K562 (cell line): ENCODE results near the gene ELMO3. TPM values are rescaled to one million over a fixed set of nuclear protein-coding genes. Genes with fewer than 3 reads are reported as not detected.

Experiments used
- CHD4 ChIP-seq: fragments of 200-600 bp; sonication (generic); IDR thresholded peaks from 3 replicates; pipeline ENCODE4 v1.6.1; 2012; ENCODE audit warnings: low read depth, mild to moderate bottlenecking, mixed read lengths, low read length, inconsistent platforms; ENCODE audit not compliant: insufficient read depth, insufficient replicate concordance, poor library complexity, severe bottlenecking
- DIDO1 ChIP-seq: fragments of 450-650 bp; IDR thresholded peaks from 2 replicates; pipeline ENCODE4 v1.6.1; 2016; ENCODE audit warnings: low read depth, missing biosample characterization, missing genetic modification characterization
- EHMT2 ChIP-seq: fragments of 450-650 bp; IDR thresholded peaks from 2 replicates; pipeline ENCODE4 v1.6.1; 2018; ENCODE audit warnings: antibody characterized with exemption
- HBP1 ChIP-seq: fragments of 450-650 bp; formaldehyde crosslinking; IDR thresholded peaks from 2 replicates; pipeline ENCODE4 v1.4.0; 2022; ENCODE audit warnings: missing genetic modification characterization
- HMGN3 ChIP-seq: IDR thresholded peaks from 2 replicates; pipeline ENCODE4 v1.6.1; 2011; ENCODE audit warnings: borderline replicate concordance, low read depth, mild to moderate bottlenecking, mixed read lengths, low read length; ENCODE audit not compliant: insufficient read length; ENCODE audit errors: extremely low read depth
- JUN ChIP-seq, 2 experiments: sonication (generic) in 1 of 2; formaldehyde crosslinking in 1 of 2; IDR thresholded peaks; 2 replicates each; pipeline versions ENCODE4 v1.6.1 to v1.8.0; 2012 to 2022; ENCODE audit warnings: borderline replicate concordance in 2 of 2, mild to moderate bottlenecking in 2 of 2, improper control_type of control experiment in 1 of 2, low read depth in 1 of 2, low read length in 1 of 2, missing genetic modification reagents in 1 of 2
- KLF13 ChIP-seq: fragments of 450-650 bp; IDR thresholded peaks from 2 replicates; pipeline ENCODE4 v1.6.1; 2016; ENCODE audit warnings: missing genetic modification characterization, low read depth, mild to moderate bottlenecking, missing compliant biosample characterization, moderate library complexity, borderline replicate concordance
- MNT ChIP-seq, 2 experiments: fragments of 450-650 bp; conservative IDR thresholded peaks; 2 replicates each; pipeline ENCODE4 v1.6.1; 2017; ENCODE audit warnings: mild to moderate bottlenecking in 2 of 2, moderate library complexity in 2 of 2
- MTA3 ChIP-seq: fragments of 450-650 bp; formaldehyde crosslinking; IDR thresholded peaks from 2 replicates; pipeline ENCODE4 v1.6.1; 2017; ENCODE audit warnings: mild to moderate bottlenecking, borderline replicate concordance
- NR3C1 ChIP-seq: sonication (generic); formaldehyde crosslinking; IDR thresholded peaks from 2 replicates; pipeline ENCODE4 v1.8.1; 2022; ENCODE audit warnings: missing genetic modification reagents
- PHB2 ChIP-seq: fragments of 450-650 bp; IDR thresholded peaks from 2 replicates; pipeline ENCODE4 v1.6.1; 2017; ENCODE audit warnings: low read depth
- POLR2AphosphoS5 ChIP-seq: IDR thresholded peaks from 2 replicates; pipeline ENCODE4 v1.6.1; 2011; ENCODE audit warnings: mild to moderate bottlenecking, low read depth, low read length, moderate library complexity; ENCODE audit not compliant: control insufficient read depth, insufficient read depth
- RCOR1 ChIP-seq, 2 experiments: IDR thresholded peaks; 2 replicates each; pipeline ENCODE4 v1.6.1; 2012; ENCODE audit warnings: low read depth in 2 of 2, low read length in 2 of 2, borderline replicate concordance in 1 of 2, improper control_type of control experiment in 1 of 2
- SNRNP70 ChIP-seq: fragments of 200-400 bp; formaldehyde crosslinking; optimal IDR thresholded peaks from 2 replicates; pipeline ENCODE3; 2017; ENCODE audit warnings: low read depth, low read length
- TBL1XR1 ChIP-seq, 2 experiments: IDR thresholded peaks; 2 replicates each; pipeline ENCODE4 v1.6.1; 2012; ENCODE audit warnings: improper control_type of control experiment in 2 of 2, low read length in 2 of 2, mild to moderate bottlenecking in 1 of 2
- ZNF263 ChIP-seq: sonication (generic); formaldehyde crosslinking; IDR thresholded peaks from 2 replicates; pipeline ENCODE4 v1.8.0; 2022; ENCODE audit warnings: mild to moderate bottlenecking, missing genetic modification reagents, borderline replicate concordance
- ZNF277 ChIP-seq: fragments of 250-450 bp; sonication (Bioruptor Pico); IDR thresholded peaks from 2 replicates; pipeline ENCODE4 v1.8.0; 2022; ENCODE audit warnings: inconsistent platforms, mild to moderate bottlenecking, moderate library complexity, borderline replicate concordance
- polyA plus RNA-seq, 8 experiments: library from polyadenylated mRNA; depleted of rRNA in 4 of 8; stranded (reverse) in 5 of 8; unstranded in 3 of 8; fragments of >200 nt; fragmentation: Nextera tagmentation in 2 of 8; fragmentation: Illumina TruSeq in 1 of 8; extraction: Ambion mirVana in 2 of 8; extraction: Trizol in 1 of 8; gene quantifications; 2 replicates each; pipeline versions ENCODE4 v1.2.1 to v1.2.3, GENCODE V29; 2011 to 2014; ENCODE audit warnings: inconsistent platforms in 1 of 8, missing spikeins in 1 of 8
- total RNA-seq, 7 experiments: library from RNA; depleted of rRNA in 6 of 7; stranded (reverse); fragments of >200 nt in 6 of 7; fragmentation: Illumina TruSeq in 2 of 7; extraction: Trizol in 2 of 7; gene quantifications; 2 replicates each; pipeline versions ENCODE4 v1.2.1 to v1.2.3, GENCODE V29; 2011 to 2021; ENCODE audit warnings: low replicate concordance in 1 of 7

The ELMO3 gene
- total and polyA plus RNA-seq, 9 of the 15 experiments (the other 6 are each of a cell fraction or from before 2014, with no cell fraction given): 0.04 to 5.1 (median 1.5) TPM

- peak in 1 of 2 experiments; percentile 62; a peak in 2 of 4 replicates for TF ChIP-seq MNT (conservative IDR thresholded peaks at IDR 0.05)
- no peak for TF ChIP-seq PHB2
- no peak for TF ChIP-seq HMGN3
- TF ChIP-seq POLR2AphosphoS5: no peak
- TF ChIP-seq SNRNP70: no peak
- TF ChIP-seq KLF13: no peak
- TF ChIP-seq JUN (IDR thresholded peaks at IDR 0.05; ENCODE audit: borderline replicate concordance, low read depth, low read length): no peak
- TF ChIP-seq JUN (CRISPR knock-in tag; IDR thresholded peaks at IDR 0.05; ENCODE audit: borderline replicate concordance): no peak
- TF ChIP-seq ZNF263 (CRISPR knock-in tag): no peak
- TF ChIP-seq DIDO1 (tag): no peak
- peak in 1 of 2 experiments; percentile 71; a peak in 2 of 4 replicates for TF ChIP-seq RCOR1 (IDR thresholded peaks at IDR 0.05; ENCODE audit: borderline replicate concordance in 1 of 2, low read depth in 2 of 2, low read length in 2 of 2)
- TF ChIP-seq NR3C1 (CRISPR knock-in tag): no peak
- 0 out of 2 replicates have a peak, but pooled peaks have one; percentile 14 for TF ChIP-seq EHMT2
- peak; percentile 60; the same call in 1 of the 2 replicates for TF ChIP-seq MTA3
- no peak for TF ChIP-seq CHD4
- no peak for TF ChIP-seq HBP1
- TF ChIP-seq TBL1XR1 (IDR thresholded peaks at IDR 0.05; ENCODE audit: low read length in 2 of 2): no peak
- TF ChIP-seq ZNF277 (CRISPR knock-in tag): no peak
These were observed 17.9 kb downstream of the ELMO3 start (continued) for GRCh38 chr16:67216612-67217490.
